IMR-90 (cell line): ENCODE measurements around the gene KLF2. TPM values are rescaled to one million over a fixed set of nuclear protein-coding genes. Genes with fewer than 3 reads are reported as not detected.

ENCODE experiments used
- ATAC-seq: fragments of 200-7000 bp; cut with Tn5 transposase; 2 replicates; pipeline ENCODE4 v1.9.1; 2020; ENCODE audit warnings: low read depth, mild to moderate bottlenecking, moderate library complexity
- BruUV-seq: library from RNA; stranded (reverse); fragments of 400-500 nt; replicated peaks from 2 replicates; lab custom pipeline; 2021; lab: Mats Ljungman, UMichigan
- CTCF ChIA-PET: fragments of 300-600 bp; formaldehyde crosslinking; extraction: SDS; loops from one replicate; lab custom pipeline; 2021; ENCODE audit warnings: antibody characterized with exemption; lab: Yijun Ruan, JAX
- POLR2A ChIA-PET: fragments of 300-600 bp; sonication (Branson Sonifier 250); formaldehyde crosslinking; loops from one replicate; lab custom pipeline; 2022; ENCODE audit warnings: antibody characterized with exemption; ENCODE audit not compliant: unreplicated experiment; lab: Charles Lee
- DNase-seq: peaks from one replicate; pipeline ENCODE4 v3.0.0; 2013
- H2AFZ ChIP-seq: replicated peaks from 2 replicates; pipeline ENCODE3; 2013; ENCODE audit warnings: low read length, mild to moderate bottlenecking; ENCODE audit not compliant: poor library complexity
- H2AK5ac ChIP-seq: 2 replicates; pipeline ENCODE4 v1.6.1; 2013; ENCODE audit warnings: low read depth, low read length, inconsistent platforms
- H2AK9ac ChIP-seq: replicated peaks from 2 replicates; pipeline ENCODE3; 2013; ENCODE audit warnings: mild to moderate bottlenecking, low read depth, low read length, moderate library complexity; ENCODE audit not compliant: poor library complexity
- H2BK120ac ChIP-seq: 2 replicates; pipeline ENCODE4 v1.6.1; 2013; ENCODE audit warnings: low read depth, low read length, inconsistent platforms
- H2BK15ac ChIP-seq: 3 replicates; pipeline ENCODE4 v1.6.1; 2013; ENCODE audit warnings: low read depth, low read length, inconsistent platforms
- H2BK20ac ChIP-seq: 2 replicates; pipeline ENCODE4 v1.6.1; 2013; ENCODE audit warnings: low read depth, mild to moderate bottlenecking, inconsistent platforms, low read length, moderate library complexity
- H2BK5ac ChIP-seq: 2 replicates; pipeline ENCODE4 v1.6.1; 2013; ENCODE audit warnings: mild to moderate bottlenecking, low read depth, low read length, inconsistent platforms; ENCODE audit not compliant: poor library complexity, severe bottlenecking
- H3K14ac ChIP-seq: replicated peaks from 2 replicates; pipeline ENCODE4 v1.6.1; 2013; ENCODE audit warnings: low read depth, low read length, inconsistent platforms
- H3K18ac ChIP-seq: 2 replicates; pipeline ENCODE4 v1.6.1; 2013; ENCODE audit warnings: low read depth, low read length, control low read depth
- H3K23ac ChIP-seq: 2 replicates; pipeline ENCODE4 v1.6.1; 2013; ENCODE audit warnings: low read depth, low read length, inconsistent platforms
- H3K27ac ChIP-seq: 2 replicates; pipeline ENCODE4 v1.5.1; 2013; ENCODE audit warnings: mild to moderate bottlenecking, control low read depth, low read length; ENCODE audit not compliant: insufficient read depth
- H3K27me3 ChIP-seq: 2 replicates; pipeline ENCODE4 v1.6.1; 2013; ENCODE audit warnings: low read length; ENCODE audit not compliant: control insufficient read depth, insufficient read depth
- H3K36me3 ChIP-seq: 2 replicates; pipeline ENCODE4 v1.6.1; 2013; ENCODE audit warnings: low read length, mixed read lengths; ENCODE audit not compliant: control insufficient read depth, insufficient read depth
- H3K4ac ChIP-seq: 2 replicates; pipeline ENCODE4 v1.6.1; 2013; ENCODE audit warnings: low read depth, low read length, inconsistent platforms
- H3K4me1 ChIP-seq: 2 replicates; pipeline ENCODE4 v1.6.1; 2013; ENCODE audit warnings: low read length, mixed read lengths; ENCODE audit not compliant: control insufficient read depth, insufficient read depth
- H3K4me2 ChIP-seq: 2 replicates; pipeline ENCODE4 v1.6.1; 2013; ENCODE audit warnings: low read depth, mild to moderate bottlenecking, control low read depth, low read length, moderate library complexity
- H3K4me3 ChIP-seq: 2 replicates; pipeline ENCODE4 v1.5.1; 2013; ENCODE audit warnings: low read depth, mild to moderate bottlenecking, control low read depth, low read length, moderate library complexity; ENCODE audit not compliant: insufficient read depth
- H3K56ac ChIP-seq: 2 replicates; pipeline ENCODE4 v1.6.1; 2013; ENCODE audit warnings: low read length, inconsistent platforms; ENCODE audit not compliant: insufficient read depth; ENCODE audit errors: extremely low read depth
- H3K79me1 ChIP-seq, 2 experiments: 2 replicates each; pipeline ENCODE4 v1.6.1; 2013; ENCODE audit warnings: low read length in 2 of 2, inconsistent platforms in 1 of 2, low read depth in 1 of 2
- H3K9ac ChIP-seq: 2 replicates; pipeline ENCODE4 v1.6.1; 2013; ENCODE audit warnings: low read depth, low read length, control low read depth
- H3K9me1 ChIP-seq: 2 replicates; pipeline ENCODE4 v1.6.1; 2013; ENCODE audit warnings: low read length, inconsistent platforms; ENCODE audit not compliant: insufficient read depth
- H3K9me3 ChIP-seq: 2 replicates; pipeline ENCODE4 v1.6.1; 2013; ENCODE audit warnings: low read length; ENCODE audit not compliant: control insufficient read depth, insufficient read depth
- H4K20me1 ChIP-seq: 2 replicates; pipeline ENCODE4 v1.6.1; 2013; ENCODE audit warnings: low read length, inconsistent platforms; ENCODE audit not compliant: insufficient read depth
- H4K5ac ChIP-seq: 2 replicates; pipeline ENCODE4 v1.6.1; 2013; ENCODE audit warnings: mild to moderate bottlenecking, low read depth, low read length, control low read depth
- H4K8ac ChIP-seq, 2 experiments: 2 replicates each; pipeline ENCODE4 v1.6.1; 2013; ENCODE audit warnings: low read depth in 2 of 2, low read length in 2 of 2, control low read depth in 1 of 2, inconsistent platforms in 1 of 2
- H4K91ac ChIP-seq: 2 replicates; pipeline ENCODE4 v1.6.1; 2013; ENCODE audit warnings: low read depth, low read length, inconsistent platforms; ENCODE audit not compliant: insufficient read depth
- BHLHE40 ChIP-seq: fragments of 150-350 bp; IDR thresholded peaks from 2 replicates; pipeline ENCODE4 v1.6.1; 2016; ENCODE audit warnings: mild to moderate bottlenecking, low read depth, low read length
- CEBPB ChIP-seq: IDR thresholded peaks from 2 replicates; pipeline ENCODE4 v1.6.1; 2012; ENCODE audit warnings: low read depth, low read length, improper control_type of control experiment
- CHD1 ChIP-seq: IDR thresholded peaks from 2 replicates; pipeline ENCODE4 v1.6.1; 2012; ENCODE audit warnings: low read depth, low read length, improper control_type of control experiment
- FOS ChIP-seq: fragments of 150-350 bp; IDR thresholded peaks from 2 replicates; pipeline ENCODE4 v1.6.1; 2016; ENCODE audit warnings: low read depth, low read length
- MAFK ChIP-seq: IDR thresholded peaks from 2 replicates; pipeline ENCODE4 v1.6.1; 2012; ENCODE audit warnings: low read depth, low read length, improper control_type of control experiment
- MAZ ChIP-seq: IDR thresholded peaks from 2 replicates; pipeline ENCODE4 v1.6.1; 2012; ENCODE audit warnings: low read depth, mild to moderate bottlenecking, low read length, improper control_type of control experiment, moderate library complexity, borderline replicate concordance
- MXI1 ChIP-seq: IDR thresholded peaks from 2 replicates; pipeline ENCODE4 v1.6.1; 2012; ENCODE audit warnings: low read depth, mild to moderate bottlenecking, low read length, moderate library complexity, borderline replicate concordance
- NFE2L2 ChIP-seq: fragments of 150-350 bp; IDR thresholded peaks from 2 replicates; pipeline ENCODE4 v1.6.1; 2016; ENCODE audit warnings: low read depth, mild to moderate bottlenecking, low read length
- RAD21 ChIP-seq: IDR thresholded peaks from 2 replicates; pipeline ENCODE4 v1.6.1; 2012; ENCODE audit warnings: low read length, improper control_type of control experiment
- RCOR1 ChIP-seq: IDR thresholded peaks from 2 replicates; pipeline ENCODE4 v1.6.1; 2012; ENCODE audit warnings: mild to moderate bottlenecking, low read length, improper control_type of control experiment; ENCODE audit not compliant: insufficient replicate concordance
- RFX5 ChIP-seq: IDR thresholded peaks from 2 replicates; pipeline ENCODE4 v1.8.0; 2012; ENCODE audit warnings: low read depth, mild to moderate bottlenecking, low read length, moderate library complexity
- SMC3 ChIP-seq: fragments of 150-350 bp; IDR thresholded peaks from 2 replicates; pipeline ENCODE4 v1.6.1; 2016; ENCODE audit warnings: low read depth, mild to moderate bottlenecking, antibody characterized with exemption, low read length, moderate library complexity
- WGBS, 2 experiments: methylation state at CpG; one replicate each; pipeline versions ENCODE4 v1.1.5 to v1.1.7; 2013; ENCODE audit warnings: missing lambda C conversion rate in 2 of 2; ENCODE audit not compliant: insufficient read length in 1 of 2; ENCODE audit errors: extremely low coverage in 2 of 2; 5-methylcytosine and 5-hydroxymethylcytosine counted together
- dilution Hi-C: fragments of 300-500 bp; cut with HindIII; formaldehyde crosslinking; loops from one replicate; pipeline ENCODE4 v1.14.3; 2018; ENCODE audit warnings: low sequenced_read_pairs; ENCODE audit not compliant: unreplicated experiment
- in situ Hi-C: fragments of 300-500 bp; cut with MboI; formaldehyde crosslinking; loops from 3 replicates; pipeline ENCODE4 v1.14.3; 2019; ENCODE audit warnings: low sequenced_read_pairs, inconsistent platforms, mixed read lengths
- intact Hi-C: fragments of 100-400 bp; cut with micrococcal nuclease; formaldehyde crosslinking; loops from 2 replicates; pipeline ENCODE4 v1.10.0; 2022
- polyA plus RNA-seq, 3 experiments: library from polyadenylated mRNA; depleted of rRNA; stranded (reverse); fragments of >200 nt; gene quantifications; 2 replicates each; pipeline ENCODE4 v1.2.3, GENCODE V29; 2012; ENCODE audit warnings: low replicate concordance in 1 of 3
- total RNA-seq: library from RNA; depleted of rRNA; stranded (reverse); fragments of >200 nt; gene quantifications from 2 replicates; pipeline ENCODE4 v1.2.3, GENCODE V29; 2012
- TF ChIP-seq, protein P1 (sequence below): conservative IDR thresholded peaks from 2 replicates; pipeline ENCODE4 v1.5.1; 2012; ENCODE audit warnings: mild to moderate bottlenecking, low read depth, low read length, improper control_type of control experiment
- TF ChIP-seq, protein P2 (sequence below): fragments of 150-350 bp; IDR thresholded peaks from 2 replicates; pipeline ENCODE4 v1.6.1; 2017; ENCODE audit warnings: mild to moderate bottlenecking, antibody characterized with exemption, low read length, low read depth

Gene KLF2
- total and polyA plus RNA-seq, 2 of the 4 experiments (the other 2 are of a cell fraction) = 1.1 to 34.4 TPM

DNA sequence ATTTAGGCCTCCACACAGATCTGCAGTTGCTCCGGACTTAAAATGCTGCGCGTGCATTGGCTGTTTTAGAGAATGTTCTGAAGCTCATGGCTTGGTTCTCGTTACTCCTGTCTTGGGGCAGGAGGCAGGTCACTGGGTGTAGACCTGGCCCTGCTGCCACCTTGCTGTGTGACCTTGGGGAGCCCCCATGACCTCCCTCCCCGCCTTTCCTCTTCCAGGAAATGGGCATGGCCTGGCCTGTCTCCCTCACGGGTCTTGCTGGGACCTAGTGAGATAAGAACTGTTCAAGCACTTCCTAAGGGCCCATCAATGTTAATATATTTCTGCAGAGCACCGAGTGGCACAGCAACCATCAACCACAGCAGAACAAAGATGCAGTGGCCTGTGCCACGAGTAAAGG, 49.4 kb downstream of the KLF2 start (continued):
- TF ChIP-seq, protein P1, sequence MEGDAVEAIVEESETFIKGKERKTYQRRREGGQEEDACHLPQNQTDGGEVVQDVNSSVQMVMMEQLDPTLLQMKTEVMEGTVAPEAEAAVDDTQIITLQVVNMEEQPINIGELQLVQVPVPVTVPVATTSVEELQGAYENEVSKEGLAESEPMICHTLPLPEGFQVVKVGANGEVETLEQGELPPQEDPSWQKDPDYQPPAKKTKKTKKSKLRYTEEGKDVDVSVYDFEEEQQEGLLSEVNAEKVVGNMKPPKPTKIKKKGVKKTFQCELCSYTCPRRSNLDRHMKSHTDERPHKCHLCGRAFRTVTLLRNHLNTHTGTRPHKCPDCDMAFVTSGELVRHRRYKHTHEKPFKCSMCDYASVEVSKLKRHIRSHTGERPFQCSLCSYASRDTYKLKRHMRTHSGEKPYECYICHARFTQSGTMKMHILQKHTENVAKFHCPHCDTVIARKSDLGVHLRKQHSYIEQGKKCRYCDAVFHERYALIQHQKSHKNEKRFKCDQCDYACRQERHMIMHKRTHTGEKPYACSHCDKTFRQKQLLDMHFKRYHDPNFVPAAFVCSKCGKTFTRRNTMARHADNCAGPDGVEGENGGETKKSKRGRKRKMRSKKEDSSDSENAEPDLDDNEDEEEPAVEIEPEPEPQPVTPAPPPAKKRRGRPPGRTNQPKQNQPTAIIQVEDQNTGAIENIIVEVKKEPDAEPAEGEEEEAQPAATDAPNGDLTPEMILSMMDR = no peak
- no peak for TF ChIP-seq MAZ
- no peak for TF ChIP-seq FOS

DNA sequence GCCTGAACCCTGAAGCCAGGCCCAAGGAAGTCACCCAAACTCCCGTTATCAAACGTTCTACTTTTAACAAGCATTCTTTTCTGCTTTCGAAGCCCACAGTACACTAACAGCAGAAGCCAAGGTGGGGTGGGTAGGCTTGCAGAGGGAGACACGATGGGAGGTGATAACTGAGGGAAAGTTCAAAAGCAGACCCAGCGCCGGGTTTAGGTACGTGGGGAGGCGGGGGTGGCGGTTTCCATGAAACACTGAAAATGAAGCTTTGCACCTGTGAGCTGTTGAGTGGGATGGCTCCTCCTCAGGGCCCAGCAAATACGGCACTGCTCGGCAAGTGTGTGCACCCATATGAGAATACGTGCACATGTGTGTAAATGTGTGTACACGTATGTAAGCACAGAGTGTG, 49.8 kb downstream of the KLF2 start:
- no peak overlapping the region for H3K18ac ChIP-seq
- WGBS, 2 experiments = 96% methylated on average over 9 of the region's 13 CpGs; no CpG with 5 or more reads in 1 of the 2 experiments
- H3K36me3 ChIP-seq = peaks cover 19% of the 10 kb centered on the region
- no peak for TF ChIP-seq RCOR1
- no peak for TF ChIP-seq SMC3
- TF ChIP-seq CHD1 = no peak
- no peak for TF ChIP-seq RFX5
- no peak for TF ChIP-seq BHLHE40
- no peak for TF ChIP-seq RAD21
- TF ChIP-seq CEBPB = no peak
- no peak for TF ChIP-seq MAFK
- TF ChIP-seq MAZ = no peak
- TF ChIP-seq NFE2L2 = no peak
- TF ChIP-seq, protein P2, sequence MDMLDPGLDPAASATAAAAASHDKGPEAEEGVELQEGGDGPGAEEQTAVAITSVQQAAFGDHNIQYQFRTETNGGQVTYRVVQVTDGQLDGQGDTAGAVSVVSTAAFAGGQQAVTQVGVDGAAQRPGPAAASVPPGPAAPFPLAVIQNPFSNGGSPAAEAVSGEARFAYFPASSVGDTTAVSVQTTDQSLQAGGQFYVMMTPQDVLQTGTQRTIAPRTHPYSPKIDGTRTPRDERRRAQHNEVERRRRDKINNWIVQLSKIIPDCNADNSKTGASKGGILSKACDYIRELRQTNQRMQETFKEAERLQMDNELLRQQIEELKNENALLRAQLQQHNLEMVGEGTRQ = no peak
- no peak for TF ChIP-seq MXI1

More for the DNA sequence above, 49.8 kb downstream of the KLF2 start:
- 0 out of 2 replicates have a peak, but pooled peaks cover 10% of the 10 kb centered on the region for H4K20me1 ChIP-seq
- no peak overlapping the region for H2BK15ac ChIP-seq
- no peak overlapping the region for H2AK5ac ChIP-seq
- H3K9me3 ChIP-seq = no peaks in the 10 kb centered on the region
- peaks cover 20% of the 10 kb centered on the region; the same call in 1 of the 2 replicates for H3K9me1 ChIP-seq
- H3K27me3 ChIP-seq = no peaks in the 10 kb centered on the region
- no peak overlapping the region for H3K56ac ChIP-seq
- H3K79me1 ChIP-seq = peaks cover 0 to 19% of the 10 kb centered on the region in 2 experiments; a peak in 1 of 4 replicates
- no peak overlapping the region for H3K4ac ChIP-seq
- no peak overlapping the region for H3K4me3 ChIP-seq
- POLR2A ChIA-PET = no interaction called here
- CTCF ChIA-PET = interaction anchor here (0.5 to 1.4 kb wide), 5 partner anchors 8 to 58 kb away, joined by 3 to 6 read pairs (median 3); no protein-coding TSS in a partner anchor
- H3K14ac ChIP-seq = no peak overlapping the region
- no peak overlapping the region for H4K5ac ChIP-seq
- H4K91ac ChIP-seq = no peak overlapping the region
- dilution Hi-C loops = no loop called here
- intact Hi-C loops = no loop called here
- H3K27ac ChIP-seq = no peak overlapping the region
- BruUV-seq = no TSS peak
- H3K4me1 ChIP-seq = peaks cover 10% of the 10 kb centered on the region; the same call in 1 of the 2 replicates
- no peak overlapping the region for H3K9ac ChIP-seq
- H3K4me2 ChIP-seq = no peak overlapping the region
- H4K8ac ChIP-seq = no peak overlapping the region
- no peak for ATAC-seq
- H3K23ac ChIP-seq = no peak overlapping the region
- no peak overlapping the region for H2BK20ac ChIP-seq
- H2BK5ac ChIP-seq = no peak overlapping the region
- H2BK120ac ChIP-seq = no peak overlapping the region
- H2AK9ac ChIP-seq = no peak overlapping the region
- in situ Hi-C loops = no loop called here
- no peak overlapping the region for H2AFZ ChIP-seq
- DNase-seq = no peak
